ELF-1 (cell line): Measurements from ENCODE around the gene MINPP1.
A peak's percentile ranks its signal among the peaks of the same experiment; 100 is the strongest.
"Not testable (repeated sequence)": the region's sequence is repeated elsewhere in the genome, so short reads cannot be mapped to it uniquely, and the experiment has no call there.

Experiments
- DNase-seq: peaks from one replicate; pipeline ENCODE4 v3.0.0-alpha.2; 2016; ENCODE audit warnings: low read depth, low spot score

The MINPP1 gene, protein sequence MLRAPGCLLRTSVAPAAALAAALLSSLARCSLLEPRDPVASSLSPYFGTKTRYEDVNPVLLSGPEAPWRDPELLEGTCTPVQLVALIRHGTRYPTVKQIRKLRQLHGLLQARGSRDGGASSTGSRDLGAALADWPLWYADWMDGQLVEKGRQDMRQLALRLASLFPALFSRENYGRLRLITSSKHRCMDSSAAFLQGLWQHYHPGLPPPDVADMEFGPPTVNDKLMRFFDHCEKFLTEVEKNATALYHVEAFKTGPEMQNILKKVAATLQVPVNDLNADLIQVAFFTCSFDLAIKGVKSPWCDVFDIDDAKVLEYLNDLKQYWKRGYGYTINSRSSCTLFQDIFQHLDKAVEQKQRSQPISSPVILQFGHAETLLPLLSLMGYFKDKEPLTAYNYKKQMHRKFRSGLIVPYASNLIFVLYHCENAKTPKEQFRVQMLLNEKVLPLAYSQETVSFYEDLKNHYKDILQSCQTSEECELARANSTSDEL

DNA sequence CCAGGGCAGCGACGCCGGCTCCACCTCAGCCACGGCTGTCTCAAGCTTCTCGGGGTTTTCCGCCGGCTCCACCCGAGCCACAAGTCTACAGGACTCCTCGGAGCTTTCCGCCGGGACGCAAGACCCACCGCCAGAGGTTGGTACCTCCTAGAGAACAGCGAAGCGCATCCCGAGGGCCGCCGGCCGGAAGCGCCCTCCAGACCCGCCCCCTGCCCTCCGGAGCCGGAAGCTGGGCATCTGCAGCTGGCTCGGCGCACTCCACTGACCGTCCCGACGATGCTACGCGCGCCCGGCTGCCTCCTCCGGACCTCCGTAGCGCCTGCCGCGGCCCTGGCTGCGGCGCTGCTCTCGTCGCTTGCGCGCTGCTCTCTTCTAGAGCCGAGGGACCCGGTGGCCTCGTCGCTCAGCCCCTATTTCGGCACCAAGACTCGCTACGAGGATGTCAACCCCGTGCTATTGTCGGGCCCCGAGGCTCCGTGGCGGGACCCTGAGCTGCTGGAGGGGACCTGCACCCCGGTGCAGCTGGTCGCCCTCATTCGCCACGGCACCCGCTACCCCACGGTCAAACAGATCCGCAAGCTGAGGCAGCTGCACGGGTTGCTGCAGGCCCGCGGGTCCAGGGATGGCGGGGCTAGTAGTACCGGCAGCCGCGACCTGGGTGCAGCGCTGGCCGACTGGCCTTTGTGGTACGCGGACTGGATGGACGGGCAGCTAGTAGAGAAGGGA is at the start of gene MINPP1:
Gene MINPP1, plus strand, starts transcription at position 254 of the 726 bp plus-strand sequence. Its CDS starts 23 bp downstream, at position 277.
- DNase-seq: peak; percentile 90

GRCh38 chr10:87456586-87457220 is 48.0 kb upstream of the MINPP1 start:
- not testable (repeated sequence) for DNase-seq

GRCh38 chr10:87461751-87462150 is 42.9 kb upstream of the MINPP1 start:
- not testable (repeated sequence) for DNase-seq

DNA sequence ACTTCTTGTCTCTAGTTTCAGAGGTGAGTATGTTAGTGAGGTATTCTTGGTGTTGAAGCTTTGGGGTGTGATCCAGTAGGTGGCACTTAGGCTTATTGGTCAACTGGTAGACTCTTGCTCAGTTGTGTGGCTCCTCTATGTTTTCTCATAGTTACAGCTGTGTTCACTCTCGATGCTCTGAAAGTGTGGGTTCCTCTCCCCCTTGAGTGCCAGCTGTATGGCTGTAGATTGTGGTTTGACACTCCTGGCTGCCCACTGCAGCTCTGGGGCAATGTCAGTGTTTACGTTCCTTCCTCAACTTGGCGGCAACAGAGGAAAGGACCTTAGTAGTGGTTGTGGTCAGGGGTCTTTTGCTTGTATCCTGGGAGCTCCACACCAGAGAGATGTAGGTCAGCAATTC is 37.8 kb upstream of the MINPP1 start:
- DNase-seq: not testable (repeated sequence)

DNA sequence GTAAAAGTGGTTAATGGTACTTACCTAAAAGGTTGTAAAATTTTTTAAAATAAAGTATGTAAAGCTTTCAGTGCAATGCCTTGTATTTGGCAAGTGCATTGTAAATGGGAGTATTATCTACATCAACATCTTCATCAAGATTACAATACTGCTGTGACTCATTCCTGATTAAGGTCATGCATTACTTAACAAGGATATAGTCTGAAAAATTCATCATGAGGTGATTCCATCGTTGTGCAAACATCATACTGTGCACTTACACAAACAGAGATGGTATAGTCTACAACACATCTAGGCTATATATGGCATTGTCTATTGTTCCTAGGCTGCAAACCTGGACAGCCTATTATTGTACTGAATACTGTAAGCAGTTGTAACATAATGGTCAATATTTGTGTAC is 16.0 kb upstream of the MINPP1 start:
- DNase-seq: not testable (repeated sequence)

DNA sequence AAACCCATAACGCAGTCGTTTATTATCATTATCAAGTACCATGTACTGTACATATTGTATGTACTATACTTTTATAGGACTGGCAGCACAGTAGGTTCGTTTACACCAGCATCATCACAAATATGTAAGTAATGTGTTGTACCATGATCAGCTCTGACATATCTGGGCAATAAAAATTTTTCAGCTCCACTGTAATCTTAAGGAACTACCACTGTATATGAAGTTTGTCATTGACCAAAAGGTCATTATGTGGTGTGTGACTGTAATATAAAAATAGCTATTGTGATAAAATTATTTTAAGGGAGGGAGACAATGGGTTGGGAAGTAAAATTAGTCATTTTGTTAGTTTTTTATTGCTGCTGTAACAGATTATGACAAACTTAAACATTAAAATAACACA is 14.4 kb upstream of the MINPP1 start:
- DNase-seq: not testable (repeated sequence)

DNA sequence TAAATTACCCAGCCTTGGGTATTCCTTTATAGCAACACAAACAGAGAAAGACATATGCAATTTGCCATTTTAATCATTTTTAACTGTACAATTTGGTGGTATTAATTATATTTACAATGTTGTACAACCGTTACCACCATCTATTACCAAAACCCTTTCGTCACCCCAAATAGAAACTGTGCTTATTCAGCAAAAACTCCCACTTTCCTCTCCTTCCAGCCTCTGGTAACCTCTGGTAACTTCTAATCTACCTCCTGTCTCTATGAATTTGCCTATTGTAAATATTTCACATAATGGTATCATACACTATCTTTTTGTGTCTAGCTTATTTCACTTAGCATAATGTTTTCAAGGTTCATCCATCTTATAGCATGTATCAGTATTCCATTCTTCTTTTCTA is 12.2 kb upstream of the MINPP1 start:
- DNase-seq: not testable (repeated sequence)

- DNase-seq: not testable (repeated sequence)
Measured at GRCh38 chr10:87495446-87495845, 9.2 kb upstream of the MINPP1 start.

DNA sequence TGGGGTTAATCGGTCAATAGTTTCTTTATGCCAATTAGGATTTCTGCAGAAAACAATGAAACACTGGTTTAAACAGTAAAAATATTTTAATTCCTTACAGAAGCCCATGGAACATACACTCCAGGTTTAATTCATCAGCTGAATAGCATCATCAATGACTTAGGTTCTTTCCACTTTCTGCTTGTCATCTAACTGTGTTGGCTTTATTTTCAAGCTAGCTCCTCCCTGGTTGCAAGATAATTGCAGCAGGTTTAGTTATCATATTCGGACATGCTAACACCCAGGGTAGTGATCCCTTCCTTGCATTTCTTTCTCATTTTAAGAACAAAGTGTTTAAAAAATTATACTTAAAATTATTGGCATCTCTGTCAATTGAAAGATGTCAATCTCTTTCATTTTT is 7.3 kb upstream of the MINPP1 start:
- DNase-seq: not testable (repeated sequence)

DNA sequence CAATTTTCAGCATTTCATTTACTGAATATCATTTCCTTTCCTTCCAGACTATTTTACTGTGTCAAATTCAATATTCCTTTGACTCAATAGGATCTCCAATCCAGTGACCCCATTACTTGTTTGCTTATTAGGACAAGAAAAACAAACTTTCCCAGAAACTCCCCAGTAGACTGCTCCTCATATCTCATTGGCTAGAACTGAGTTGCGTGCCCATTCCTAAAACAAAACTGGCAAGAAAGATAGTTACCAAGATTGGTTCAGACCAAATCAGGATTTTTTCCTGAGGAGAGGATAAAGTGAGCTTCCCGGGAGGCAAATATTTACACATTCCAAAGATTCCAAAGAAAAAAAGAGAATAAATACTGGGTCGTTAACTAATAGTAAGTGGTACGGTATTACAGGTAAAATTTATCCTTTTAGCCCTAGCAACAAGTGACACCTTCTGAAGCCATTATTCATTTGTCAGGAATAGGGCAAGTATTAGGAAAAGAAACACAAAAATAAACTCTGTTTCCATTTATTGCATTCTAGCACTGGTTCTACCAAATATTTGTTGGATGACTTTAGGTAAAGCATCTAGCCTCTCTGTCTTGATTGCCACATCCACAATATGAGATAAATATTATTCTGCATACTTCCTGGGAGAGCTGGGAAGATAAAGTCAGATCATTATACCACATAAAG is 6.4 kb upstream of the MINPP1 start:
- DNase-seq: not testable (repeated sequence)

- no peak for DNase-seq
Measured at GRCh38 chr10:87500646-87501048, 4.0 kb upstream of the MINPP1 start.

DNA sequence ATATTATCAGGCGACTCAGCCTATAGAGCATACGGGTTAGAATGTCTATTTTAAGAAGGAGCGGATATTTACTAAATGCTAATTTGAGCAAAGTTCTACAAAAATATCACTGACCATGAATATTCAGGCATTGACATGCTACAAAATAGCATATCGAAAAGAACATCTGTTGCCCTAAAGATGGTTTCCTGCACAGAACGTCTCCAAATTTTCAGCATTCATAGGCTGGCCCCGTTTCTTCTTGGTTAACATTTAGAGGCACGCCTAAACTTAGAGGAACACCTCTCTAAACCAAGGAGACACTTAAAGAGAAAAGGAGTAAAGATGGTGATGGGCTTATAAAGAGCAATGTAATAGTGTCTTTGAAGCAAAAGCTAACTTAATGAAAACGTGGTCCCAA is 1.3 kb upstream of the MINPP1 start:
- DNase-seq: no peak

GRCh38 chr10:87503886-87504285 is 807 bp upstream of the MINPP1 start:
- no peak for DNase-seq

- DNase-seq: no peak
Measured at GRCh38 chr10:87504307-87504639, 420 bp upstream of the MINPP1 start.

DNA sequence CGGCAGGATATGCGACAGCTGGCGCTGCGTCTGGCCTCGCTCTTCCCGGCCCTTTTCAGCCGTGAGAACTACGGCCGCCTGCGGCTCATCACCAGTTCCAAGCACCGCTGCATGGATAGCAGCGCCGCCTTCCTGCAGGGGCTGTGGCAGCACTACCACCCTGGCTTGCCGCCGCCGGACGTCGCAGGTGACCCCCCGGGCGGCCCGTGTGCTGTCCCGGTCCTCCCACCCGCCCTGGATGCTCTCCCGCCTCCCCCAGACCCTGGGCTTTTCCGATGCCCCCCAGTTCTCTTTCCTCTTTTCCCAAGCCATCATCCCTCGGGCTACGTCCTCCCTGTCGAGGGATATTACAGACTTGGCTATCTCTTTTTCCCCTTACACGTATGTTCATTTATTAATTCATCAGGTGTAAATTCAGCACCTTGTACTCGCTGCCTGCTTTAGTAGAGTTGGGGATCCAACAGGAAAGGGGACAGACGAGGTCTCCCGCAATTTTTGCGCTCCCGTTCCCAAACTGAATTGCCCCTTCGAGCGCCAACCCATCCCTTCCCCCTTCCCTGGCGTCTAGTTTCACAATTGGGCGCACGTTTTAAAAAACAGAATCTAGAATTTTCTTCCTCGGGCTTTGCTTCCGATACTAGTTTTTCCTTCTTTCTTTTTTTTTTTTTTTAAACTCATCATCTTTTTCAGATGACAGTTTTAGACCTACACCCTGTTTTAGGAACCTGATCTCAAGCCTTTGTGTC is 846 bp downstream of the MINPP1 start:
- peak; percentile 72 for DNase-seq

DNA sequence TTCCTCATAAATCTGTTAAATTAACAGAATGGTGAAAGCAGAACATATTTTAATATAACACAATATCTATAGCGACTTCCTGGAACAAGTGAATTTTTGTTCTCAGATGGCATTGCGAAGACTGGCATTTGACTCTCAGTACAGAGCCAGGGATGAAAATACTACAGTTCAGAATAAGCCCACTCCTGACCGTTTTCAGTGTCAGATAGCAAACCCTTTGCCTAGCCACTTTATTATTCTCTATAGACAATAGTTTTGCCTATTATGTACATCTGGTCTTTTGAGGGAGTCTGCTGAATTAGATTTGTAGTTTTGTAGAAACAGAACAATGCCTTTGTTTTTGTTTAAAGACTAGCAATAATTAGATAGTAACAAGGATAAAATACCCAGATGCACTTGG is 2.3 kb downstream of the MINPP1 start:
- DNase-seq: no peak

- no peak for DNase-seq
Measured at GRCh38 chr10:87507879-87508483, 3.3 kb downstream of the MINPP1 start.

DNA sequence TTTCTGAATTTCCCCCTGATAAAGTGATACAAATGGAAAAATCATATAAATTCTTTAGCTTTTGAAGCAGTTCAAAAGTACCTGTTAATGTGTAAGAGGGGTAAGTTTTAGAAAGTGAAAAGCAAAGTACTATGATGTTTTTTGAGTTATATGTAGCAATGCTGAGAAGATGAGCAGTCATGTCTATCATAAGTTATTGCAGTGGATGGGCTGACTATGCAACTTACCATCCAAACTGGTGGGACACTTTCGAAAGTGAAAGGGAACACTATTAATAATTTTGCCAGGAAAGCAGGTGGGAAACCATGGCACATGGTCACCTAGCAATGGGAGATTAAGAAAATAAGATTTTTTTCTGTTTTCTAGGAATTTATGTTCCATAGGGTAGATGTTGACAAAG is 4.1 kb downstream of the MINPP1 start:
- no peak for DNase-seq

DNA sequence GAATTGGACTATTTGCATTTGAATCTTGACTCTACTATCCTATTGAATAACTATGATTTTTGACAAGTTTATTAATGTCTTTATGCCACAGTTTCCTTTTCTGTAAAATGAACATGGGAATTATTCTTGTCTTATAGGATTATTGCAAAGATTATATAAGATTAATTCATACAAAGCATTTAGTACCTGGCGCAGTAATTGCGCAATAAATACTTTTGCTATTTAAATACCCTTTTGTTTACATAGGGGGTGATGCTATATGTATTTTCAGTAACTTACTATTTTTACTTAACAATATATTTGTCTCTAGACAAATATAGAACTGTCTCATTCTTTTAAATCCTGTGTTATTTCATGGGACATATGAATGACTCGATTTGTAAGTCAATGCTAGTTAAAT is 5.3 kb downstream of the MINPP1 start:
- DNase-seq: no peak

GRCh38 chr10:87511526-87511925 is 6.8 kb downstream of the MINPP1 start:
- DNase-seq: no peak

DNA sequence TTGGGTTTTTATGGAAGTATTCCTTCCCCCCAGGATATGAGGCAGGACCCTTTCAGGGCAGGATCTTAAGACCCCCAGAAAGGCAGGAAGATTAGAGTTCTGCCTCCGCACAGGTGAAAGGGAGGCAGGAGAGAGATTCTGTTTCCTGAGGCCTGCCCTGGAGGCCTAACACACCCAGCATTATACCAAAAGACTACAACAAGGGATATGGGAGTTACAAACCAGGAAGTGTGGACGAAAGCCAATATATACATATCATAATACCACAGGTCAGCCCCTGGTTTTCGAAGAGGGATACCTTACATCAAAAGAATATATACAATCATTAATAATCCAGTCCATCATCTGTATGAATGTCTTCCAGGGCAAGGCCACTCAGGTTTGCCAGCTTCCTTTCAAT is 14.2 kb downstream of the MINPP1 start:
- no peak for DNase-seq
